Mammary epithelial cell (primary cell): ENCODE measurements around the gene TMBIM1.

Source experiments
- CTCF ChIP-seq, 2 donors: IDR thresholded peaks in 1 of 2; conservative IDR thresholded peaks in 1 of 2; 2 replicates each; pipeline ENCODE4 v1.5.1; 2011 to 2012; ENCODE audit warnings: inconsistent platforms in 2 of 2, low read length in 2 of 2, mild to moderate bottlenecking in 2 of 2, control low read depth in 1 of 2, low read depth in 1 of 2; ENCODE audit not compliant: insufficient read depth in 1 of 2; ENCODE audit errors: extremely low read depth in 1 of 2
- EZH2 ChIP-seq: IDR thresholded peaks from 2 replicates; pipeline ENCODE4 v1.6.1; 2012; ENCODE audit warnings: low read length, inconsistent platforms, borderline replicate concordance

GRCh38 chr2:218290316-218291261 is 1.7 kb downstream of the TMBIM1 start:
- TF ChIP-seq EZH2 (no peak), CTCF (conservative IDR thresholded peaks at IDR 0.05 in 1 of 2, IDR thresholded peaks at IDR 0.05 in 1 of 2; ENCODE audit: extremely low read depth in 1 of 2, insufficient read depth in 1 of 2, low read depth in 1 of 2, low read length in 2 of 2) (no peak)
